T1000 (cell line): ENCODE results near the gene WDR86.

Experiments
- DNase-seq: peaks from one replicate; lab custom pipeline; 2025; ENCODE audit warnings: mixed read lengths; lab: John Stamatoyannopoulos, UW

Gene WDR86

GRCh38 chr7:151439855-151440798 lies 30.3 kb upstream of the WDR86 start, which contains the start of gene CRYGN:
Gene CRYGN (minus strand): TSS chr7:151440141. CDS start chr7:151439917, 224 bp downstream.
- no peak for DNase-seq

- DNase-seq, result no peak
Observed at GRCh38 chr7:151438864-151439601, 29.2 kb upstream of the WDR86 start.

DNA sequence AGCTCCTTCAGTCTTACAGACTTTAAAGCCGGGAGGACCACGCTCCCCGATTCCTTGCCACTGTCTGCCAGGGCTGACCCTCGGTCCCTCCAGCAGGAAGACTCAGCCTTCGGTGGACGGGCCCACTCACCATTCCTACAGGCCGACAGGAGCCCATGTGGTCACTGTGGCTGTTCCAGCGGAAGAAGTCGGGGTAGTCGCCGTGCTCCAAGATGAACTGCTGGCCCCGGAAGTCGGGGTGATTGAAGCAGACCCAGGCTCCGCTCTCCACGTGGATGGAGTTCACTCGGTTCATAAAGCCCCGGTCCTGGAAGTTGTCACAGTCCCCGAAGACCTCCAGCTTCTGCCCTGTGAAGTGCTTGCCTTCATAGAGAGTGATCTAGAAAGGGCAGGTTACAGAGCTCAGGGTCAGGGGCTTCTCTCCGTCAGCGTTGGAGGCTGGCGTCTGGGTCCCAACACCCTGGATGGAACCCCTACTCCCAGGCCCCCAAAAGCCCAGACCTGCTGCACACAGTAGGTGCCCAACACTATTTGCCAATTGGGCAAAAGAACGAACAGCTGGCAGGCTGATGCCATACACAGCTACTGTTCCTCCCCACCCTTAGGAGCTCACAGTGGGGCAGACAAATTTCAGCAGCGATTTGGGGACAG lies 28.2 kb upstream of the WDR86 start:
- no peak for DNase-seq

DNA sequence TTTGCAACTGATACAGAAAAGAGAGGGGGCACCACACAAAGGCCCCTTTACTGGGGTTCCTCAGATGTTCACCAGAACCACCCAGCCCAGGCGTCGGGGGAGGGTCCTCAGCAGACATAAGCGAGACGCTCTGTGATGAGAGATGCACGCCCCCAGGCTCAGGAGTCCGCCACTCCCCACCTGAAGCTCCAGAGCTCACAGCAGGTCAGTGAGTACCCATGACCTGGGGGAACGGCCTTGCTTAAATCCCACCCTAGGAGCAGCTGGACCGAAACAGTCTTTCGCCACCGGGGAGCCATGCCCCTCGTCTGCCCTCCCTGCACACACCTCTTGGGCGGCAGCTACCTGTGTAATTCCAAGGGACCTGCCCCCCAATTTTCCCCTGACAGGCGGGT lies 27.3 kb upstream of the WDR86 start:
- DNase-seq, result no peak

- DNase-seq, result no peak
Observed at GRCh38 chr7:151436446-151437158, 26.8 kb upstream of the WDR86 start.

GRCh38 chr7:151435971-151436370 lies 26.1 kb upstream of the WDR86 start:
- DNase-seq, result no peak

GRCh38 chr7:151435103-151435916 lies 25.5 kb upstream of the WDR86 start:
- no peak for DNase-seq

DNA sequence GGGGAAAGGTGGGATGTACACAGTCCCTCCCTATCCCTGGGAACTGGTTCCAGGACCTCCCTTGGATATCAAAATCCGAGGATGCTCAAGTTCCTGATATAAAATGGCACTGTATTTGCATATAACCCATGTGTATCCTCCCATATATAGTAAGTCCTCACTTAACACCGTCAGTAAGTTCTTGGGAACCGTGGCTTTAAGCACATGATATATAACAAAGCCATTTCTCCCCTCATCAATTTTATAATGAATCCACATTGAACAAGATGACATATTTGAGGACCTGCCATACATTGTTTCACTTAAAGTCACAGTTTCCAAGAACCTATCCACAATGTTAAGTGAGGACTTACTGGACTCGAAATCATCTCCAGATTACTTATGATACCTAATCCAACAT lies 24.7 kb upstream of the WDR86 start:
- no peak for DNase-seq

GRCh38 chr7:151433721-151434400 lies 24.0 kb upstream of the WDR86 start:
- DNase-seq, result no peak

GRCh38 chr7:151432658-151433521 lies 23.1 kb upstream of the WDR86 start:
- DNase-seq, result no peak

DNA sequence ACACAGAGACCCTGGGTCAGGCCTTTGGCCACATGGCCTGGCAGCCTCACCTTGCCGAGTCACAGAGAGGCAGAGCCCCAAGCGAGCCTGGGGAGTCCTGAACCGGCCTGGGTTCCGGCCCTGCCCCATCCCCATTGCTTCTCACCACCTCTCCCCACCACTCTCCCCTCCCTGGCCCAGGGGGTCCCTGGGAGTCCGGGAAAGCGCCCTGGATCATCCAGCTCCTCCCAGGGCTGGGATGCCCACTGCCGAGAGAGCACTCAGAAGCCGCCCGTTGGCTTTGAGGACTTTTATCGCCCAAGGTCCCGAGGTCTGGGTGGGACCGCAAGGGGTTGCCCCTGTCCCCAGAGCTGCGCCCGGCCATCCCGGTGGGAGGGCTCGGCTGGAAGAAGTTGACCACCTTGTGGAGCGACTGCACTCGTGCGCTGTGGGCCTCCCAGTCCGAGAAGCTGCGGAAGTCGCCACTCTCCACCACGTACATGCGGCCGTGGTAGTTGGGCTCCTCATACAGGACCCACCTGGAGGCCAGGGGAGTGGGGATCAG lies 22.0 kb upstream of the WDR86 start:
- no peak for DNase-seq

DNA sequence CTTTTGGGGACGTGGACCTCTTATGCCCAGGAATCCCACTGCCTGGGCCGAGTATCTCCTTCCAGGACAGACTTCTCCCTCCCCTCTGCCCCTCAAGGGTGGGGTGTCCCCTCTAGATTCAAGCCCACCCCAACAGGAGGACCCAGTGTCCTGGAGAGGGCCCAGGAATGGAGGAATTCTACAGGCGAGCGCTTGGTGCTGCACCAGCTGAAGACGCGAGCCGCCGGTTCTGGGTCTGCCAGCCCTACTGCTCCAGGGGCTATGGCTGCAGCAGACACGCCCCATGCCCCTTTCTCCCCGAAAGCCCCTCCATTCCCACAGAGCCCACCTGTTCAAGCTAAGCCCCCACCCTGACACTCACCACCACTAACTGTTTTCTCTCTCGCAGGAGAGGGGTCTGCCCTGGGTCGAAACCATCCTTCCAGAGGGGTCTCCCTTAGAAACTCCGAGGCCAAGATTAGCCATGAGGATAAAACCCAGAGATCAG lies 21.5 kb upstream of the WDR86 start:
- no peak for DNase-seq

- DNase-seq, result no peak
Observed at GRCh38 chr7:151430391-151431205, 20.8 kb upstream of the WDR86 start.

- DNase-seq, result no peak
Observed at GRCh38 chr7:151429560-151430331, 19.9 kb upstream of the WDR86 start.

GRCh38 chr7:151429237-151429559 lies 19.4 kb upstream of the WDR86 start:
- no peak for DNase-seq

GRCh38 chr7:151428378-151429236 lies 18.8 kb upstream of the WDR86 start:
- DNase-seq, result no peak
